Stimulated activated CD8-positive, alpha-beta memory T cell treated with anti-CD3 and anti-CD28 coated beads, Interleukin-2, amount 100 ng/mL, for 48 hours (primary cell): ENCODE results near the gene KLHDC2.
"Not testable (repeated sequence)": the region's sequence is repeated elsewhere in the genome, so short reads cannot be mapped to it uniquely, and the experiment has no call there.

Experiments
- DNase-seq, 2 donors: peaks; one replicate each; pipeline ENCODE4 v3.0.0-alpha.2; 2020; ENCODE audit warnings: low read depth in 2 of 2

The KLHDC2 gene

DNA sequence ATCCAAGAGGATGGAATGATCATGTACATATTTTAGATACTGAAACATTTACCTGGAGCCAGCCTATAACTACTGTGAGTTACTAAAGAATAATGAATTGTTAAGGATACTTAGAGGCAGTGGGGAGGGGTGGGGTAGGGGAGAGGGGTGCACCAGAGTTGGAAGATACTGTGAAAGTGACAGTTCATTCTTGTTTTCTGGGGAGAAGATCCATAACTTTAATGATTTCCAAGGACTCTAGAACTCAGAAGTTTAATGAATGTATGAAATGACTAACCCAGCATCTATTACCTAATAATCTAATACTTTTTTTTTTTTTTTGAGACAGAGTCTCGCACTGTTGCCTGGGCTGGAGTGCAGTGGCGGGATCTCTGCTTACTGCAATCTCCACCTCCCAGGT lies 10.5 kb downstream of the KLHDC2 start:
- no peak for DNase-seq

DNA sequence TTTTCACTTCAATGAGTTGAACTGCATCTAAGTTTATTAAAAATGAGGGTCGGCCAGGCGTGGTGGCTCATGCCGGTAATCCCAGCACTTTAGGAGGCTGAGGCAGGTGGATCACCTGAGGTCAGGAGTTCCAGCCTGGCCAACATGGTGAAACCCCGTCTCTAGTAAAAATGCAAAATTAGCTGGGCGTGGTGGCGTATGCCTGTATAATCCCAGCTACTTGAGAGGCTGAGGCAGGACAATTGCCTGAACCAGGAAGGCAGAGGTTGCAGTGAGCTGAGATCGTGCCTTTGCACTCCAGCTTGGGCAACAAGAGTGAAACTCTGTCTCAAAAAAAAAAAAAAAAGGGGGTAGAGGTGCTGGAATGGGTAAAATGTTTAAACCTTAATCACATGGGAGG lies 13.1 kb downstream of the KLHDC2 start:
- not testable (repeated sequence) for DNase-seq

GRCh38 chr14:49783394-49784014 lies 15.6 kb downstream of the KLHDC2 start:
- DNase-seq, result no peak

DNA sequence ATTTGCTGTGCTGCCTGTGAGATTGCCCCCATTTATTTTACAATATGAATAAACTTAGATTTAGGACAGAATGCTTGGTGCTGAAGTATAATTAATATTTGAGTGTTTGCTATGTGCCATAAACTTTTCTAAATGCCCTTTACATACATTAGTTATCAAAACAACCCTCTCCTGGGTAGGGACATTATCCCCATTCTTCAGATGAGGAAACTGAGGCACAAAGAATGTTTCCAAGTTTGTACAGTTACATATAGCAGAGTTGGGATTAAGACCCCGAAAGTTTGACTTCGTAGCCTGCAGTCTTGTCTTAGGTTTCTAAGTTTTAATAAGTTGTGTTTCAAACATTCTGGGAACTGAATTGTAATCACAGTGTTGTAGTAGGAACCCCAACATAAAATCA lies 18.4 kb downstream of the KLHDC2 start:
- no peak for DNase-seq

DNA sequence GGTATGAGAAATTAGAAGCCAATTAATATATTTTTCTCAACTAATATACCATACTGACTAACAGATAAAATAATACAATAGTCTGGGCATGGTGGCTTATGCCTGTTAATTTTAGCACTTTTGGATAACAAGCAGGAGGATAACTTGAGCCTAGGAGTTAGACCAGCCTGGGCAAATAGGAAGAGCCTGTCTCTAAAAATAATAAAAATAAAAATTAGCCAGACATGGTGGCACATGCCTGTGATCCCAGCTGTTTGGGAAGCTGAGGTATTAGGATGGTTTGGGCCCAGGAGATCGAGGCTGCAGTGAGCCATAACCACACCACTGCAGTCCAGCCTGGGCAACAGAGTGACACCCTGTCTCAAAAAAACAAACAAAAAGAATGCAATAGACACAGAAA lies 24.7 kb downstream of the KLHDC2 start:
- no peak for DNase-seq

- no peak for DNase-seq
Observed at GRCh38 chr14:49796025-49796424, 28.1 kb downstream of the KLHDC2 start.

DNA sequence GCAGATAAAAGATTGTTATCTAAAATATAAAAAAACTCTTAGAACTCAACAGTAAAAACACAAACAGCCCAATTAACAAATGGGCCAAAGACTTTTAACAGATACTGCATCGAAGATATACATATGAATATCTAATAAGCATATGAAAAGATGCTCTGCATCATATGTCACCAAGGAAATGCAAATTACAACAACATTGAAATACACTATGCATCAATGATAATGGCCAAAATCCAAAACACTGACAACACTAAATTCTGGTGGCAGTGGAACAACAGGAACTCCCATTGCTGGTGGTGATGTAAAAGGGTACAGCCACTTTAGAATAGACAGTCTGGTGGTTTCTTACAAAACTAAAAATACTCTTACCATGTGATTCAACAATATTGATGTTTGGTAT lies 40.8 kb downstream of the KLHDC2 start:
- no peak for DNase-seq

DNA sequence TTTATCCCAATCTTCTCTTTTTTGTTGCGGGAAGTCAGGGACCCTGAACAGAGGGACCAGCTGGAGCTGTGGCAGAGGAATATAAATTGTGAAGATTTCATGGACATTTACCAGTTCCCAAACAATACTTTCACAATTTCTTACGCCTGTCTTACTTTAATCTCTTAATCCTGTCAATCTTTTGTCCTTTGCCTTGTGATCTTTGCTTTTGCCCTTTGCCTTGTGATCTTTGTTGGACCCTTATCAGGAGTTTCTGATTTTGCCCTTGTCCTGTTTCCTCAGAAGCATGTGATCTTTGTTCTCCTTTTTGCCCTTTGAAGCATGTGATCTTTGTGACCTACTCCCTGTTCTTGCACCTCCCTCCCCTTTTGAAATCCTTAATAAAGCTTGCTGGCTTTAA lies 48.2 kb downstream of the KLHDC2 start:
- DNase-seq, result not testable (repeated sequence)

DNA sequence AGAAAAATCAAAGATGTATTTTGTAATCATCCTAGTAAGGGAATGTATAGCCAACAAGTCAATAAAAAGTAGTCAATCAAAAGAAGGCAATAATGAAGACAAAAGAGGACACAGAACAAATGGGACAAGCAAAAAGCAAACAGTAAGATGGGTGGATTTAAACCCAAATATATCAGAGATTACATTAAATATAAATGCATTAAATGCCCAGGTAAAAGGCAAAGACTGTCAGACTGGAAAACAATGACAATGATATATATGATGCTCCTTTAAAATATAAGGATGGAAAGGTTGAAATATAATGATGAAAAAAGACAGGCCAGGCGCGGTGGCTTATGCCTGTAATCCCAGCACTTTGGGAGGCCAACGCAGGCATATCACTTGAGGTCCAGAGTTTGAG lies 48.9 kb downstream of the KLHDC2 start:
- DNase-seq, result no peak

DNA sequence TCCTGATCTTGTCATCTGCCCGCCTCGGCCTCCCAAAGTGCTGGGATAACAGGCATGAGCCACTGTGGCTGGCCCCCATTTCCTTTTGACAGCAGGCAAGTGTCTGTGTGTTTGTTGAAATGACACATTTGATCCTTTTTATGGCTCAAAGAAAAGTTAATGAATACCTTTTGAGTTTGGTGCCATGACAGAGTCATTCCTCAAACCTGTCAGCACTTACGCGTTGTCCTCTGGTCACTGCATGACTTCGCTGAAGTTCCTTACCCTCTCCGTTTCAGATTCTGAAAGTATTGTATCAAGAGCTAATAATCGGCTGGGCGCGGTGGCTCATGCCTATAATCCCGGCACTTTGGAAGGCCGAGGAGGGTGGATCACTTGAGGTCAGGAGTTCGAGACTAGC lies 52.2 kb downstream of the KLHDC2 start:
- DNase-seq, result no peak

DNA sequence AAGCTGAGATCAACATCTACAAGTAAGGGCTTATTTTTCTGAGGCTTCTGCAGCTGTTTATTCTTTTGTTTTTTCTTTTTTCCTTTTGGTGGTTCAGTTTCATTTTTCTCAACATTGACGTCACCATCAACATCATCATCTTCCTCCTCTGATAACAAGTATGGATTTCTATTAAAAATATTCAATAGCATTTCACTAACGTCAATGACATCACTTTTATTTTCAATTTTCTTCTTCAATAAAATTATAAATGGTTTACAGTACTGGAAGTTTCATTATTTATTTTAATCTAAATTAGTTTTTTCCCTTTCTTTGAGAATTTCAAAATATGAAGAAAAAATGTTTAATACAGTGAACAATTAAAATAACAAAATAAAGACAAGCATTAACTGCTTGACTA lies 60.7 kb downstream of the KLHDC2 start:
- no peak for DNase-seq
